OCI-LY1 (cell line): ENCODE data around the gene LIPG.

ENCODE experiments used
- CTCF ChIP-seq: fragments of 200-600 bp; sonication (generic), shearing (Covaris generic); IDR thresholded peaks from 2 replicates; pipeline ENCODE4 v1.5.1; 2017; ENCODE audit warnings: mild to moderate bottlenecking, antibody characterized with exemption, low read length, moderate library complexity, mixed read lengths
- EZH2 ChIP-seq: fragments of 200-600 bp; sonication (generic), shearing (Covaris generic); IDR thresholded peaks from 2 replicates; pipeline ENCODE4 v1.8.0; 2017; ENCODE audit warnings: borderline replicate concordance, mixed run types, mild to moderate bottlenecking, antibody characterized with exemption, low read length, moderate library complexity, mixed read lengths

- TF ChIP-seq CTCF (no peak), EZH2 (no peak)
These were observed 61.7 kb downstream of the LIPG start for GRCh38 chr18:49623571-49623970.
